Spinal cord (tissue), 10 donors: ENCODE results near the gene ATP8A2. TPM values are rescaled to one million over a fixed set of nuclear protein-coding genes. Genes with fewer than 3 reads are reported as not detected.

Experiments used
- DNase-seq, 6 donors: peaks; one replicate each; pipeline versions ENCODE4 v3.0.0 to v3.0.0-alpha.2; 2013 to 2015; ENCODE audit warnings: low spot score in 6 of 6, low read depth in 4 of 6
- H3K27ac ChIP-seq: one replicate; pipeline ENCODE4 v1.5.1; 2013; ENCODE audit warnings: low read depth, low read length, control low read depth
- H3K27me3 ChIP-seq: one replicate; pipeline ENCODE4 v1.6.1; 2013; ENCODE audit warnings: low read length; ENCODE audit not compliant: control insufficient read depth, insufficient read depth
- H3K36me3 ChIP-seq: one replicate; pipeline ENCODE4 v1.6.1; 2013; ENCODE audit warnings: low read length; ENCODE audit not compliant: control insufficient read depth, insufficient read depth
- H3K4me1 ChIP-seq: one replicate; pipeline ENCODE4 v1.6.1; 2013; ENCODE audit warnings: low read length; ENCODE audit not compliant: control insufficient read depth, insufficient read depth
- H3K4me3 ChIP-seq: one replicate; pipeline ENCODE4 v1.5.1; 2013; ENCODE audit warnings: low read depth, low read length, control low read depth
- H3K9me3 ChIP-seq: one replicate; pipeline ENCODE4 v1.6.1; 2013; ENCODE audit warnings: low read length; ENCODE audit not compliant: control insufficient read depth, insufficient read depth
- WGBS: methylation state at CpG from one replicate; pipeline ENCODE4 v1.1.5; 2013; ENCODE audit warnings: missing lambda C conversion rate; ENCODE audit not compliant: insufficient coverage; 5-methylcytosine and 5-hydroxymethylcytosine counted together
- polyA plus RNA-seq, 2 donors: library from polyadenylated mRNA; unstranded; fragments of 120-200 nt; gene quantifications; one replicate each; pipeline ENCODE4 v1.2.1, GENCODE V29; 2013; ENCODE audit not compliant: insufficient read length in 2 of 2
- total RNA-seq, 2 donors: library from RNA; depleted of rRNA in 1 of 2; stranded (reverse); fragments of 120-200 nt in 1 of 2; fragments of >200 nt in 1 of 2; gene quantifications; one replicate each; pipeline versions ENCODE4 v1.2.3 to v1.2.4, GENCODE V29; 2013 to 2014
- donor health status: healthy.

ATP8A2 gene
- total and polyA plus RNA-seq, 4 donors = 14.9 to 59.0 (median 28.0) TPM

GRCh38 chr13:25796474-25796873 is 424.7 kb downstream of the ATP8A2 start:
- H3K36me3 ChIP-seq = no peaks in the 10 kb centered on the region
- WGBS = no CpG with 5 or more reads among the region's 1 CpG
- H3K4me3 ChIP-seq = no peak overlapping the region
- no peak overlapping the region for H3K27ac ChIP-seq
- no peaks in the 10 kb centered on the region for H3K4me1 ChIP-seq
- DNase-seq = no peak
- no peaks in the 10 kb centered on the region for H3K27me3 ChIP-seq
- H3K9me3 ChIP-seq = no peaks in the 10 kb centered on the region

- Histone ChIP-seq H3K27me3 (no peaks in the 10 kb centered on the region), H3K27ac (no peak overlapping the region), H3K4me3 (no peak overlapping the region), H3K9me3 (no peaks in the 10 kb centered on the region), H3K36me3 (no peaks in the 10 kb centered on the region), H3K4me1 (no peaks in the 10 kb centered on the region)
- no peak for DNase-seq
- no CpG with 5 or more reads among the region's 3 CpGs for WGBS
Observed at GRCh38 chr13:25798998-25799397, 427.2 kb downstream of the ATP8A2 start.

- no peaks in the 10 kb centered on the region for H3K9me3 ChIP-seq
- 83% methylated on average over 3 of the region's 3 CpGs for WGBS
- no peak overlapping the region for H3K4me3 ChIP-seq
- H3K36me3 ChIP-seq = no peaks in the 10 kb centered on the region
- no peak for DNase-seq
- no peak overlapping the region for H3K27ac ChIP-seq
- no peaks in the 10 kb centered on the region for H3K27me3 ChIP-seq
- no peaks in the 10 kb centered on the region for H3K4me1 ChIP-seq
Observed at GRCh38 chr13:25800523-25800922, 428.7 kb downstream of the ATP8A2 start.

GRCh38 chr13:25802579-25802978 is 430.8 kb downstream of the ATP8A2 start:
- Histone ChIP-seq H3K4me3 (no peak overlapping the region), H3K36me3 (no peaks in the 10 kb centered on the region), H3K27ac (no peak overlapping the region), H3K9me3 (no peaks in the 10 kb centered on the region), H3K27me3 (no peaks in the 10 kb centered on the region), H3K4me1 (no peaks in the 10 kb centered on the region)
- WGBS = no CpG with 5 or more reads among the region's 3 CpGs
- no peak for DNase-seq

- no peaks in the 10 kb centered on the region for H3K4me1 ChIP-seq
- no CpG with 5 or more reads among the region's 3 CpGs for WGBS
- H3K27me3 ChIP-seq = no peaks in the 10 kb centered on the region
- no peak overlapping the region for H3K4me3 ChIP-seq
- peak in 1 of 6 donors; percentile 47 for DNase-seq
- no peaks in the 10 kb centered on the region for H3K36me3 ChIP-seq
- no peaks in the 10 kb centered on the region for H3K9me3 ChIP-seq
- no peak overlapping the region for H3K27ac ChIP-seq
Observed at GRCh38 chr13:25803641-25804040, 431.9 kb downstream of the ATP8A2 start.

- H3K36me3 ChIP-seq = no peaks in the 10 kb centered on the region
- no peaks in the 10 kb centered on the region for H3K9me3 ChIP-seq
- H3K27me3 ChIP-seq = no peaks in the 10 kb centered on the region
- DNase-seq = no peak
- no peaks in the 10 kb centered on the region for H3K4me1 ChIP-seq
- H3K4me3 ChIP-seq = no peak overlapping the region
- H3K27ac ChIP-seq = no peak overlapping the region
- WGBS = 85% methylated on average over 1 of the region's 4 CpGs
Observed at GRCh38 chr13:25806264-25806974, 434.6 kb downstream of the ATP8A2 start.

- Histone ChIP-seq H3K4me1 (no peaks in the 10 kb centered on the region), H3K36me3 (no peaks in the 10 kb centered on the region), H3K4me3 (no peak overlapping the region), H3K27me3 (no peaks in the 10 kb centered on the region), H3K9me3 (peaks cover 2% of the 10 kb centered on the region), H3K27ac (no peak overlapping the region)
- no peak for DNase-seq
- no CpG with 5 or more reads among the region's 1 CpG for WGBS
Observed at GRCh38 chr13:25807562-25807961, 435.8 kb downstream of the ATP8A2 start.

- no peak overlapping the region for H3K4me3 ChIP-seq
- no peak overlapping the region for H3K27ac ChIP-seq
- no peaks in the 10 kb centered on the region for H3K4me1 ChIP-seq
- no peaks in the 10 kb centered on the region for H3K36me3 ChIP-seq
- H3K9me3 ChIP-seq = peaks cover 2% of the 10 kb centered on the region
- no peaks in the 10 kb centered on the region for H3K27me3 ChIP-seq
- 67% methylated on average over 1 of the region's 3 CpGs for WGBS
- no peak for DNase-seq
Observed at GRCh38 chr13:25811506-25811905, 439.7 kb downstream of the ATP8A2 start.

- Histone ChIP-seq H3K4me1 (peaks cover 4% of the 10 kb centered on the region), H3K9me3 (peaks cover 2% of the 10 kb centered on the region), H3K27me3 (peaks cover 2% of the 10 kb centered on the region), H3K4me3 (no peak overlapping the region), H3K36me3 (no peaks in the 10 kb centered on the region), H3K27ac (no peak overlapping the region)
- WGBS = 87% methylated on average over 2 of the region's 4 CpGs
- no peak for DNase-seq
Observed at GRCh38 chr13:25816239-25816638, 444.5 kb downstream of the ATP8A2 start.

GRCh38 chr13:25819856-25820530 is 448.2 kb downstream of the ATP8A2 start:
- Histone ChIP-seq H3K27ac (no peak overlapping the region), H3K4me3 (no peak overlapping the region), H3K27me3 (peaks cover 2% of the 10 kb centered on the region), H3K36me3 (no peaks in the 10 kb centered on the region), H3K9me3 (no peaks in the 10 kb centered on the region), H3K4me1 (peaks cover 4% of the 10 kb centered on the region)
- peak in 5 of 6 donors; percentile 13 to 82 (median 29) for DNase-seq
- 39% methylated on average over 6 of the region's 10 CpGs for WGBS
